ENCODE measurements around the gene ARHGAP18. TPM values are rescaled to one million over a fixed set of nuclear protein-coding genes. Genes with fewer than 3 reads are reported as not detected.

ARHGAP18 gene
- polyA plus RNA-seq, 2 donors, result 2.1 to 2.2 TPM

DNA sequence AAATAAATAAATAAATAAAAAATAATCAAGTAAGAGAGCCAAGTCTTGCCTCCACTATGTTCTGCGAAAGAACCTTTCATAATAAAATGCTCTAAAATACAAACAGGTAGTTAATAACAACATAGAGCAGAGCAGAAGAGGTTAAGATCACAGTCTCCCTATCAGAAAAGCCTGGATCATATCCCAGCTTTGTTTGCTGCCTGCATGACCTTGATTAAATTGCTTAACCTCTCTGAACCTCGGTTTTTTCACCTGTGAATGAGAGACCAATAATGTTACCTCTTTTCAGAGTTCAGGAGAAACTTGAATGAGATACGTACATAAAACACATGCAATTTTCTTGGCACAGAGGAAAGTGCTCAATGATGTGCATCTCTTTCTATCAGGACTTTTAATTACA lies 44.4 kb downstream of the ARHGAP18 start:
- WGBS, 2 donors, result 69 to 84% methylated on average over 3 of the region's 3 CpGs
- Histone ChIP-seq H3K27me3 (ENCODE audit: control insufficient read depth in 1 of 2, insufficient read depth in 2 of 2, low read length in 2 of 2) (no peaks in the 10 kb centered on the region), H3K27ac (ENCODE audit: low read depth in 2 of 2, low read length in 1 of 2) (no peak overlapping the region), H3K4me1 (ENCODE audit: control insufficient read depth in 2 of 2, insufficient read depth in 2 of 2, low read length in 1 of 2) (no peaks in the 10 kb centered on the region), H3K4me3 (ENCODE audit: low read depth in 1 of 2, low read length in 2 of 2) (no peak overlapping the region), H3K9me3 (ENCODE audit: control insufficient read depth in 2 of 2, insufficient read depth in 1 of 2, low read depth in 1 of 2, low read length in 1 of 2) (no peaks in the 10 kb centered on the region), H3K36me3 (ENCODE audit: control insufficient read depth in 2 of 2, insufficient read depth in 2 of 2, low read length in 1 of 2) (no peaks in the 10 kb centered on the region)

DNA sequence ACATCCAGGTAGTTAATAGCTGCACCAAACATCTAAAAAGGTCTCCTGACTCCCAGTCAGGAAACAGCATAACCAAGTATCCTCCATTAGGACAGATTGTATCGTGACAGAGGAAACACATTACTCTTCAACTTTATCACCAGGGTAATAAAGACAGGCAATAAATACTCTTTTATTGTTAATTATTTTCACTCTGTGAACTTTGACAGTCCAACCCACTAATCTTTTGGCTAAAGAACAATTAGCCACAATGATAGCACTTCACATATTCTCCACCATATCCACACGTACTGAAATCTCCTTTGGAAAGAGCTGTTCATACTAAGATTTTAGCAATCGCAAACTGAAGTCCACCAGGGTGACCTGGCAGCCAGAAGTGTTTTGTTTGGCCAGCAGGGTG lies 46.4 kb downstream of the ARHGAP18 start:
- no peak overlapping the region for H3K27ac ChIP-seq (ENCODE audit: low read depth in 2 of 2, low read length in 1 of 2)
- H3K4me1 ChIP-seq (ENCODE audit: control insufficient read depth in 2 of 2, insufficient read depth in 2 of 2, low read length in 1 of 2), result no peaks in the 10 kb centered on the region
- H3K36me3 ChIP-seq (ENCODE audit: control insufficient read depth in 2 of 2, insufficient read depth in 2 of 2, low read length in 1 of 2), result no peaks in the 10 kb centered on the region
- 49 to 76% methylated on average over 3 of the region's 3 CpGs for WGBS, 2 donors
- H3K4me3 ChIP-seq (ENCODE audit: low read depth in 1 of 2, low read length in 2 of 2), result no peak overlapping the region
- no peaks in the 10 kb centered on the region for H3K9me3 ChIP-seq (ENCODE audit: control insufficient read depth in 2 of 2, insufficient read depth in 1 of 2, low read depth in 1 of 2, low read length in 1 of 2)
- H3K27me3 ChIP-seq (ENCODE audit: control insufficient read depth in 1 of 2, insufficient read depth in 2 of 2, low read length in 2 of 2), result no peaks in the 10 kb centered on the region

DNA sequence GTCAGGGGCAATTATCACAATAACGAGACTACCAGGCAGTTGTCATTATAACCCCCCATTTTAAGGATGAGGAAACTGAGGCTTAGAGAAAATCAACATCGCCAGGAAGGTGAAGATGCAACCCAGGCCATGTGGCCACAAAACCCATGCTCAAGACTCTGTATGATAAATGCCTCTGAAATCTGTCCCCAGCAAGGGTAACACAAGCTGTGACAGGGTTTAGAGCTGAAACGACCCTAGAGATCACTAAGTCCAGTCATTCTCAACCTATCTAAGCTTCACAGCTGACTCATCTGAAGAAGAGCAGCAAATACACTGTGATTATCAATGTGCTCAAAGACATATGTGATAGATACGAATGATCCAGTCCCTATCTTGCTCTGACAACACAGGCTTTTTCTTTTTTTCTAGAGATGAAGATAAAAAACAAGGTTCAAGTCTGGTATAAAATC lies 47.0 kb downstream of the ARHGAP18 start:
- Histone ChIP-seq H3K4me3 (ENCODE audit: low read depth in 1 of 2, low read length in 2 of 2) (no peak overlapping the region), H3K27ac (ENCODE audit: low read depth in 2 of 2, low read length in 1 of 2) (no peak overlapping the region), H3K27me3 (ENCODE audit: control insufficient read depth in 1 of 2, insufficient read depth in 2 of 2, low read length in 2 of 2) (no peaks in the 10 kb centered on the region), H3K4me1 (ENCODE audit: control insufficient read depth in 2 of 2, insufficient read depth in 2 of 2, low read length in 1 of 2) (no peaks in the 10 kb centered on the region), H3K9me3 (ENCODE audit: control insufficient read depth in 2 of 2, insufficient read depth in 1 of 2, low read depth in 1 of 2, low read length in 1 of 2) (no peaks in the 10 kb centered on the region), H3K36me3 (ENCODE audit: control insufficient read depth in 2 of 2, insufficient read depth in 2 of 2, low read length in 1 of 2) (no peaks in the 10 kb centered on the region)
- WGBS, 2 donors, result 82 to 89% methylated on average over 4 of the region's 4 CpGs

DNA sequence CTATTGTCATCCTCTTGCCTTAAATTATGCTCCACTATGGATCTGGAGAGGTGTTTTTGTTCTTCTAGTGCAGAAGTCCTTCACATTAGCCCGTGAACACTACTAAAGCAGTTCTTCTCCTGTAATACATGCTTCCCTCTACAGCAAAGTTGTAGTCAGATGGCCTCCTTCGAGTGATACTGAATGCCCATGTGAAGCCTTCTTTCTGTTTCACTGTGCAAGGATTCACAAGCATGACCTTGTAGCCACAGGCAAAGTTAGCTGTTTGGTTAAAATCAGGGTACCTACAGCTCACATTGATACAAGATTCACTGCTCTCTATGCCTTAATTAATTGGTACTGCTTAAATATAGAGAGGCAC lies 47.6 kb downstream of the ARHGAP18 start:
- H3K4me1 ChIP-seq (ENCODE audit: control insufficient read depth in 2 of 2, insufficient read depth in 2 of 2, low read length in 1 of 2), result no peaks in the 10 kb centered on the region
- no peaks in the 10 kb centered on the region for H3K27me3 ChIP-seq (ENCODE audit: control insufficient read depth in 1 of 2, insufficient read depth in 2 of 2, low read length in 2 of 2)
- no peaks in the 10 kb centered on the region for H3K9me3 ChIP-seq (ENCODE audit: control insufficient read depth in 2 of 2, insufficient read depth in 1 of 2, low read depth in 1 of 2, low read length in 1 of 2)
- 47 to 64% methylated on average over 2 of the region's 2 CpGs for WGBS, 2 donors
- H3K36me3 ChIP-seq (ENCODE audit: control insufficient read depth in 2 of 2, insufficient read depth in 2 of 2, low read length in 1 of 2), result no peaks in the 10 kb centered on the region
- H3K4me3 ChIP-seq (ENCODE audit: low read depth in 1 of 2, low read length in 2 of 2), result no peak overlapping the region
- no peak overlapping the region for H3K27ac ChIP-seq (ENCODE audit: low read depth in 2 of 2, low read length in 1 of 2)

GRCh38 chr6:129661536-129662405 lies 48.2 kb downstream of the ARHGAP18 start:
- Histone ChIP-seq H3K9me3 (ENCODE audit: control insufficient read depth in 2 of 2, insufficient read depth in 1 of 2, low read depth in 1 of 2, low read length in 1 of 2) (no peaks in the 10 kb centered on the region), H3K4me1 (ENCODE audit: control insufficient read depth in 2 of 2, insufficient read depth in 2 of 2, low read length in 1 of 2) (no peaks in the 10 kb centered on the region), H3K27me3 (ENCODE audit: control insufficient read depth in 1 of 2, insufficient read depth in 2 of 2, low read length in 2 of 2) (no peaks in the 10 kb centered on the region), H3K27ac (ENCODE audit: low read depth in 2 of 2, low read length in 1 of 2) (no peak overlapping the region), H3K36me3 (ENCODE audit: control insufficient read depth in 2 of 2, insufficient read depth in 2 of 2, low read length in 1 of 2) (no peaks in the 10 kb centered on the region), H3K4me3 (ENCODE audit: low read depth in 1 of 2, low read length in 2 of 2) (no peak overlapping the region)
- WGBS, 2 donors, result 83 to 91% methylated on average over 7 of the region's 7 CpGs

DNA sequence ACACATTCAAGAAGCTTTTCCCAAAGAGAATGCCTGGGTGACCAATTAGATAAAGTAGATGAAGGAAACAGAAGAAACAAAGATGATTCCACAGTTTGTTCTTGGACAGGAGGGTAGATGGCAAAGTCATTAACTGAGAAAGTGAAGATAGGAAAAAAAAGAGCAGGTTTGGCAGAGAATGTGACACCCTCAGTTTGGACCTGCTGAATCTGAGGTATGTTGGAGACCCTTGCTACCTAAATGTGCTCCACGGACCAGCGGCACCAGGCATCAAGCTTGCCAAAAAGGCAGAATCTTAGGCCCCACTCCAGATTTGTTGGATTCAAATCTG lies 49.7 kb downstream of the ARHGAP18 start:
- H3K4me1 ChIP-seq (ENCODE audit: control insufficient read depth in 2 of 2, insufficient read depth in 2 of 2, low read length in 1 of 2), result no peaks in the 10 kb centered on the region
- H3K9me3 ChIP-seq (ENCODE audit: control insufficient read depth in 2 of 2, insufficient read depth in 1 of 2, low read depth in 1 of 2, low read length in 1 of 2), result no peaks in the 10 kb centered on the region
- WGBS, 2 donors, result 79 to 81% methylated on average over 2 of the region's 2 CpGs
- H3K27me3 ChIP-seq (ENCODE audit: control insufficient read depth in 1 of 2, insufficient read depth in 2 of 2, low read length in 2 of 2), result no peaks in the 10 kb centered on the region
- H3K27ac ChIP-seq (ENCODE audit: low read depth in 2 of 2, low read length in 1 of 2), result no peak overlapping the region
- H3K4me3 ChIP-seq (ENCODE audit: low read depth in 1 of 2, low read length in 2 of 2), result no peak overlapping the region
- H3K36me3 ChIP-seq (ENCODE audit: control insufficient read depth in 2 of 2, insufficient read depth in 2 of 2, low read length in 1 of 2), result no peaks in the 10 kb centered on the region

DNA sequence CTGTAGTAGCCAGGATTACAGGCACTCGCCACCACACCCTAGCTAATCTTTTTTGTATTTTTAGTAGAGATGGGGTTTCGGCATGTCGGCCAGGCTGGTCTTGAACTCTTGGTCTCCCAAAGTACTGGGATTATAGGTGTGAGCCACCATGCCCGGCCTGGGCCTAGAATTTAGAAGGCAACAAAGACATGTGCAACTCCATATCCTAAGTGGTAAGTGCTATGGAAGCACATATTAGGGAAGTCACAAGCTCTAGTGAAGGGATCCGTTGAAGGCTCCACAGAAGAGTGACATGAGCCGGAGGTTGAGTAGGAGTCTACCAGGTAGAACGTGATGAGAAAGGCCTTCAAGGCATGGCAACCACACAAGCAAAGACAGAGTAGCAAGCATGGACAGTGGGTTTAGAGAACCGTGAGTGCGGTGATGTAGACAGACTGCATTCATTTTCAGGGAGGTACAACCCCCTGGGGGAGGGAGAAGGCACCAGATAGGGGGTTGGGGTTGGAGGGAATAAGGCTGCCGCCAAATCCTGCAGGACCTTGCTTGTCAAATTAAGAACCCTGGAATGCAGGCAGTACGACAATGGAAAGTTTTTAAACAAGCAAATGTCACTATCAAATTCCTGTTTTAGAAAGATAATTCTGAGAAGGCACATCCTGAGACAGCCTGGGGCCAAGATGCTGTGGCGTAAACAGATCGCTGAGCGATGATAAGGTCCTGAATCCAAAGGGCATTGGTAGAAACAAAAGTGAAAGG lies 50.2 kb downstream of the ARHGAP18 start:
- no peaks in the 10 kb centered on the region for H3K36me3 ChIP-seq (ENCODE audit: control insufficient read depth in 2 of 2, insufficient read depth in 2 of 2, low read length in 1 of 2)
- no peaks in the 10 kb centered on the region for H3K9me3 ChIP-seq (ENCODE audit: control insufficient read depth in 2 of 2, insufficient read depth in 1 of 2, low read depth in 1 of 2, low read length in 1 of 2)
- WGBS, 2 donors, result 79% methylated on average over 14 of the region's 14 CpGs
- no peaks in the 10 kb centered on the region for H3K27me3 ChIP-seq (ENCODE audit: control insufficient read depth in 1 of 2, insufficient read depth in 2 of 2, low read length in 2 of 2)
- no peak overlapping the region for H3K4me3 ChIP-seq (ENCODE audit: low read depth in 1 of 2, low read length in 2 of 2)
- H3K4me1 ChIP-seq (ENCODE audit: control insufficient read depth in 2 of 2, insufficient read depth in 2 of 2, low read length in 1 of 2), result no peaks in the 10 kb centered on the region
- H3K27ac ChIP-seq (ENCODE audit: low read depth in 2 of 2, low read length in 1 of 2), result no peak overlapping the region

DNA sequence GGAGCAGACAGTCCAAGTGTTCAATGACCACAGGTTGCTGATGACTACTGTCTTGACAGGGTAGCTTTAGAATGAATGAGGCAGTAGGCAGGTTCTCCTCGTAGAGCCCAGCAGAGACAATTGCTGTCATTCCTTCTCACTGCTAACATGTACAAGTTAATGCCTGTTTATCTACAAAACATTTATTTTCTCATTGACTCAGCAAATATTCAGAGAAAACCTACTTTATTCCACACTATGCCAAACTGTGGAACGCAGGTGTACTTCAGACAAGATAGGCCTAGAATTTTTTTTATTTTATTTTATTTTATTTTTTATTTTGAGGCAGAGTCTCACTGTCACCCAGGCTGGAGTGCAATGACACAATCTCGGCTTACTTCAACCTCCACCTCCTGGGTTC lies 50.8 kb downstream of the ARHGAP18 start:
- no peaks in the 10 kb centered on the region for H3K9me3 ChIP-seq (ENCODE audit: control insufficient read depth in 2 of 2, insufficient read depth in 1 of 2, low read depth in 1 of 2, low read length in 1 of 2)
- H3K27ac ChIP-seq (ENCODE audit: low read depth in 2 of 2, low read length in 1 of 2), result no peak overlapping the region
- H3K4me1 ChIP-seq (ENCODE audit: control insufficient read depth in 2 of 2, insufficient read depth in 2 of 2, low read length in 1 of 2), result no peaks in the 10 kb centered on the region
- no peaks in the 10 kb centered on the region for H3K27me3 ChIP-seq (ENCODE audit: control insufficient read depth in 1 of 2, insufficient read depth in 2 of 2, low read length in 2 of 2)
- no peaks in the 10 kb centered on the region for H3K36me3 ChIP-seq (ENCODE audit: control insufficient read depth in 2 of 2, insufficient read depth in 2 of 2, low read length in 1 of 2)
- no peak overlapping the region for H3K4me3 ChIP-seq (ENCODE audit: low read depth in 1 of 2, low read length in 2 of 2)
- WGBS, 2 donors, result 83 to 91% methylated on average over 3 of the region's 3 CpGs

DNA sequence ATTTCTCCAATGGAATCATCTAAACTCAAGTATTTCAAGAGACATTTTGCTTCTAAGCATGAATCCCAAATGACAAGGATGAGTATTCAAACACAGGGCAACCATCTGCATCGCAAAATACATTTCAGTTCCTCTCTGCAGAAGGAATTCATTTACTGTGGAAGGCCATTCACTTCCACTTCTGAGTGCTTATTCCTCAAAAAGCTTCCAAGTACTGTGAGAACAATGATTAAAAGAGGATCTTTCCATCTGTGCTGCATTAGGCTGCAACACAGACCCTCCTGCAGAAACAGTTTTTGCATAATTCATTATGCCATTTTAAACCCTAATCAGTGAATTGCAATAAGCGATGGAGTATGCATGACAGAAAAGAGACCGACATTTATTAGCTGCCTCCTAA lies 52.5 kb downstream of the ARHGAP18 start:
- H3K27me3 ChIP-seq (ENCODE audit: control insufficient read depth in 1 of 2, insufficient read depth in 2 of 2, low read length in 2 of 2), result no peaks in the 10 kb centered on the region
- no peaks in the 10 kb centered on the region for H3K36me3 ChIP-seq (ENCODE audit: control insufficient read depth in 2 of 2, insufficient read depth in 2 of 2, low read length in 1 of 2)
- no peak overlapping the region for H3K27ac ChIP-seq (ENCODE audit: low read depth in 2 of 2, low read length in 1 of 2)
- no peaks in the 10 kb centered on the region for H3K9me3 ChIP-seq (ENCODE audit: control insufficient read depth in 2 of 2, insufficient read depth in 1 of 2, low read depth in 1 of 2, low read length in 1 of 2)
- WGBS, 2 donors, result 93% methylated on average over 3 of the region's 3 CpGs
- no peak overlapping the region for H3K4me3 ChIP-seq (ENCODE audit: low read depth in 1 of 2, low read length in 2 of 2)
- H3K4me1 ChIP-seq (ENCODE audit: control insufficient read depth in 2 of 2, insufficient read depth in 2 of 2, low read length in 1 of 2), result no peaks in the 10 kb centered on the region

GRCh38 chr6:129655334-129655733 lies 54.6 kb downstream of the ARHGAP18 start:
- H3K9me3 ChIP-seq (ENCODE audit: control insufficient read depth in 2 of 2, insufficient read depth in 1 of 2, low read depth in 1 of 2, low read length in 1 of 2), result no peaks in the 10 kb centered on the region
- no peaks in the 10 kb centered on the region for H3K4me1 ChIP-seq (ENCODE audit: control insufficient read depth in 2 of 2, insufficient read depth in 2 of 2, low read length in 1 of 2)
- no peak overlapping the region for H3K27ac ChIP-seq (ENCODE audit: low read depth in 2 of 2, low read length in 1 of 2)
- no peaks in the 10 kb centered on the region for H3K36me3 ChIP-seq (ENCODE audit: control insufficient read depth in 2 of 2, insufficient read depth in 2 of 2, low read length in 1 of 2)
- 68 to 70% methylated on average over 1 of the region's 1 CpG for WGBS, 2 donors
- no peak overlapping the region for H3K4me3 ChIP-seq (ENCODE audit: low read depth in 1 of 2, low read length in 2 of 2)
- no peaks in the 10 kb centered on the region for H3K27me3 ChIP-seq (ENCODE audit: control insufficient read depth in 1 of 2, insufficient read depth in 2 of 2, low read length in 2 of 2)

Data from esophagus (tissue), 2 donors.